Measurements from ENCODE around the gene DEPDC4. TPM values are rescaled to one million over a fixed set of nuclear protein-coding genes. Genes with fewer than 3 reads are reported as not detected.
A peak's percentile ranks its signal among the peaks of the same experiment; 100 is the strongest.

Gene DEPDC4
- total and polyA plus RNA-seq, 10 of the 15 experiments (the other 5 are each of a cell fraction or from before 2014, with no cell fraction given), result 1.5 to 4.7 (median 2.2) TPM

DNA sequence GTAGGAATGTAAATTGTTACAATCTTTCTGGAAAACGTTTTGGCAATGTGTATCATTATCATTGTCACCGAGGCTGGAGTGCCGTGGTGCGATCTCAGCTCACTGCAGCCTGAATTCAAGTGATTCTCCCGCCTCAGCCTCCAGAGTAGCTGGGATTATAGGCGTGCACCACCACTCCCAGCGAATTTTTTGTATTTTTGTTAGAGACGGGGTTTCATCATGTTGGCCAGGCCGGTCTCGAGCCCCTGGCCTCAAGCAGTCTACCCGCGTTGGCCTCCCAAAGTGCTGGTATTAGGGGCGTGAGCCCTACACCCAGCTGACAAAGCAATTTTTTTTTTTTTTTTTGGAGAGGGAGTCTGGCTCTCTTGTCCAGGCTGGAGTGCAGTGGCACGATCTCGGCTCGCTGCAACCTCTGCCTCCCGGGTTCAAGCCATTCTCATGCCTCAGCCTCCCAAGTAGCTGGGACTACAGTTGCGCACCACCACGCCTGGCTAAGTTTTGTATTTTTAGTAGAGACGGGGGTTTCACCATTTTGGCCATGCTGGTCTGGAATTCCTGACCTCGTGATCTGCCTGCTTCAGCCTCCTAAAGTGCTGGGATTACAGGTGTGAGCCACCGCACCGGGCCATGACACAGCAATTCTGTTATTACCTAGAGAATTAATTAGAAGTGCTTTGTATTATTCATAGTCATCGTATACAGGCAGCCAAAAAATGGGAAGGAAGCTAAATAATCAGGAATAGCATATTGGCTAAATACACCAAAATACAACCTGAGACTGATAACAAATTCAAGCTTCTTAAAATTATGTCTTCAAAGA lies 65.1 kb downstream of the DEPDC4 start:
- POLR2A ChIA-PET, result interaction anchor here (2.9 kb wide), 1 partner anchor 10 kb away, joined by 7 read pairs; no protein-coding TSS in a partner anchor
- peak overlapping the region; percentile 84; the same call in 1 of the 2 replicates for H3K9ac ChIP-seq (ENCODE audit: control insufficient read depth, insufficient read depth, low read length)
- H3K4me2 ChIP-seq (ENCODE audit: control insufficient read depth, insufficient read depth), result peak overlapping the region; percentile 43
- no peaks in the 10 kb centered on the region for H3K27me3 ChIP-seq (replicated peaks in 1 of 2; ENCODE audit: control insufficient read depth in 2 of 2, insufficient read depth in 2 of 2, low read length in 1 of 2)
- RAD21 ChIA-PET (ENCODE audit: unreplicated experiment), result interaction anchor here (1.1 kb wide), 1 partner anchor 64 kb away, joined by 4 read pairs; no protein-coding TSS in a partner anchor
- no peaks in the 10 kb centered on the region for H3K36me3 ChIP-seq (ENCODE audit: control insufficient read depth in 2 of 2, insufficient read depth in 2 of 2, low read length in 1 of 2)
- in situ Hi-C loops (cut with MboI), result no loop called here
- H3K4me1 ChIP-seq (ENCODE audit: control insufficient read depth, insufficient read depth, low read length), result peaks cover 6% of the 10 kb centered on the region; the same call in 1 of the 2 replicates
- peak overlapping the region; percentile 82 for H3K4me3 ChIP-seq
- H2AFZ ChIP-seq (ENCODE audit: control insufficient read depth, low read depth, low read length), result no peak overlapping the region
- ATAC-seq (no peak), DNase-seq (ENCODE audit: low read depth, low spot score) (no peak), FAIRE-seq (no peak)
- CTCF ChIA-PET, result interaction anchor here (0.6 to 1.1 kb wide), 3 partner anchors 59 to 72 kb away, joined by 3 to 4 read pairs (median 3); no protein-coding TSS in a partner anchor
- TF ChIP-seq, protein P1, sequence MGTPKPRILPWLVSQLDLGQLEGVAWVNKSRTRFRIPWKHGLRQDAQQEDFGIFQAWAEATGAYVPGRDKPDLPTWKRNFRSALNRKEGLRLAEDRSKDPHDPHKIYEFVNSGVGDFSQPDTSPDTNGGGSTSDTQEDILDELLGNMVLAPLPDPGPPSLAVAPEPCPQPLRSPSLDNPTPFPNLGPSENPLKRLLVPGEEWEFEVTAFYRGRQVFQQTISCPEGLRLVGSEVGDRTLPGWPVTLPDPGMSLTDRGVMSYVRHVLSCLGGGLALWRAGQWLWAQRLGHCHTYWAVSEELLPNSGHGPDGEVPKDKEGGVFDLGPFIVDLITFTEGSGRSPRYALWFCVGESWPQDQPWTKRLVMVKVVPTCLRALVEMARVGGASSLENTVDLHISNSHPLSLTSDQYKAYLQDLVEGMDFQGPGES (IDR thresholded peaks at IDR 0.05), result no peak
- TF ChIP-seq, protein P2, sequence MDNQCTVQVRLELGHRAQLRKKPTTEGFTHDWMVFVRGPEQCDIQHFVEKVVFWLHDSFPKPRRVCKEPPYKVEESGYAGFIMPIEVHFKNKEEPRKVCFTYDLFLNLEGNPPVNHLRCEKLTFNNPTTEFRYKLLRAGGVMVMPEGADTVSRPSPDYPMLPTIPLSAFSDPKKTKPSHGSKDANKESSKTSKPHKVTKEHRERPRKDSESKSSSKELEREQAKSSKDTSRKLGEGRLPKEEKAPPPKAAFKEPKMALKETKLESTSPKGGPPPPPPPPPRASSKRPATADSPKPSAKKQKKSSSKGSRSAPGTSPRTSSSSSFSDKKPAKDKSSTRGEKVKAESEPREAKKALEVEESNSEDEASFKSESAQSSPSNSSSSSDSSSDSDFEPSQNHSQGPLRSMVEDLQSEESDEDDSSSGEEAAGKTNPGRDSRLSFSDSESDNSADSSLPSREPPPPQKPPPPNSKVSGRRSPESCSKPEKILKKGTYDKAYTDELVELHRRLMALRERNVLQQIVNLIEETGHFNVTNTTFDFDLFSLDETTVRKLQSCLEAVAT (IDR thresholded peaks at IDR 0.05), result peak; percentile 96
- 84% methylated on average over 21 of the region's 24 CpGs for WGBS (ENCODE audit: insufficient coverage, insufficient replicate concordance, low lambda C conversion rate, missing lambda C conversion rate)
- peaks cover 29% of the 10 kb centered on the region for H3K79me2 ChIP-seq (ENCODE audit: control insufficient read depth, insufficient read depth, low read length)
- intact Hi-C loops (cut with micrococcal nuclease; ENCODE audit: unreplicated experiment), result loop anchor here (2.0 kb wide), 2 partner anchors 39 to 65 kb away; partner anchors contain the start of genes DEPDC4 and SCYL2
- no peaks in the 10 kb centered on the region for H4K20me1 ChIP-seq (ENCODE audit: control insufficient read depth, insufficient read depth)
- H3K9me3 ChIP-seq (replicated peaks; ENCODE audit: control insufficient read depth, insufficient read depth, low read length), result no peaks in the 10 kb centered on the region
- peak overlapping the region; percentile 20 for H3K27ac ChIP-seq (ENCODE audit: control insufficient read depth, insufficient read depth)
- SMC1A ChIA-PET (ENCODE audit: uncharacterized antibody, unreplicated experiment), result interaction anchor here (0.8 to 1.5 kb wide), 4 partner anchors 12 to 62 kb away, joined by 3 to 6 read pairs (median 4); no protein-coding TSS in a partner anchor
- no TSS peak for BruUV-seq (replicated peaks)
